ENCODE data around the gene SCMH1.

DNA sequence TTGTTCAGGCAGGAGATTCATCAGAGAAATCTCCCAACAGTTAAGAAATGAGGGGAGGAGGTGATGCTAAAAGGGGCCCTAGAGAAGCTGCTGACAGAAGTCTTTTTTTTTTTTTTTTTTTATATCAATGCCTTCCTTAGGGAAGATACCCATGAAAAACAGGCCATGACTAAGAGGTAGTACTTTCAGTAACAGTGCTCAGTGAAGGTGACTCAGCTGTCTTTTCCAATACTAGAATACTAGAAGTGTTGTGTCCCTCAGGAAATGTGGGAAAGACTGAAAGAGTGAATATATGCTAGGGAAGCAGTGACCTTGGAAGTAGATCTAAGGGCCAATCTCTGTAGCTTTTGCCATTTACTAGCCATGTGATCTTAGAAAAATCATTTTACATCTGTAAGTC, 168.1 kb downstream of the SCMH1 start:
- TF ChIP-seq, protein P1, sequence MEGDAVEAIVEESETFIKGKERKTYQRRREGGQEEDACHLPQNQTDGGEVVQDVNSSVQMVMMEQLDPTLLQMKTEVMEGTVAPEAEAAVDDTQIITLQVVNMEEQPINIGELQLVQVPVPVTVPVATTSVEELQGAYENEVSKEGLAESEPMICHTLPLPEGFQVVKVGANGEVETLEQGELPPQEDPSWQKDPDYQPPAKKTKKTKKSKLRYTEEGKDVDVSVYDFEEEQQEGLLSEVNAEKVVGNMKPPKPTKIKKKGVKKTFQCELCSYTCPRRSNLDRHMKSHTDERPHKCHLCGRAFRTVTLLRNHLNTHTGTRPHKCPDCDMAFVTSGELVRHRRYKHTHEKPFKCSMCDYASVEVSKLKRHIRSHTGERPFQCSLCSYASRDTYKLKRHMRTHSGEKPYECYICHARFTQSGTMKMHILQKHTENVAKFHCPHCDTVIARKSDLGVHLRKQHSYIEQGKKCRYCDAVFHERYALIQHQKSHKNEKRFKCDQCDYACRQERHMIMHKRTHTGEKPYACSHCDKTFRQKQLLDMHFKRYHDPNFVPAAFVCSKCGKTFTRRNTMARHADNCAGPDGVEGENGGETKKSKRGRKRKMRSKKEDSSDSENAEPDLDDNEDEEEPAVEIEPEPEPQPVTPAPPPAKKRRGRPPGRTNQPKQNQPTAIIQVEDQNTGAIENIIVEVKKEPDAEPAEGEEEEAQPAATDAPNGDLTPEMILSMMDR (conservative IDR thresholded peaks at IDR 0.05; ENCODE audit: low read length) = no peak
- no peak for TF ChIP-seq EZH2phosphoT487 (IDR thresholded peaks at IDR 0.05; ENCODE audit: borderline replicate concordance, low read depth, low read length)

Data from OCI-LY7 (cell line).